Activated CD4-positive, CD25-positive, alpha-beta regulatory T cell (primary cell): ENCODE measurements around the gene TEAD1.

ENCODE experiments used
- DNase-seq, 4 experiments: peaks; one replicate each; lab custom pipeline; 2025; lab: John Stamatoyannopoulos, UW

The TEAD1 gene

DNA sequence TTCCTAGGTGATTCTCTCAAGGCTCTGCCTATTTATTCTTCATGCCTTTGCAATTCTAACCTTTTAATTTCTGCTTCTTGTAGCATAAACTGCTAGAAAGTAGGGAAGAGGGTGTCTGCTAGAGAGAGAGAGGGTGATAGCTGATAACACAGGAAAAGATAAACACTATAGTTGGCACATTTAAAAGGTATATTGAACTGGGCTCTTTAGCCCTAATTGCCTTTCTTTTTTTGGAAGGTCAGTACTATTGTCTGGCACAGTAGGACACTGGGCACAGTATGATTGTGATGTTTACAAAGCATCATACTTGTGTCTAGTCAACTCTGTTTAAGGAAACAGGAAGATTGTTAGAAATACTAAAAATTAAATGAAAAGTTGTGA is 33.3 kb downstream of the TEAD1 start:
- no peak for DNase-seq

DNA sequence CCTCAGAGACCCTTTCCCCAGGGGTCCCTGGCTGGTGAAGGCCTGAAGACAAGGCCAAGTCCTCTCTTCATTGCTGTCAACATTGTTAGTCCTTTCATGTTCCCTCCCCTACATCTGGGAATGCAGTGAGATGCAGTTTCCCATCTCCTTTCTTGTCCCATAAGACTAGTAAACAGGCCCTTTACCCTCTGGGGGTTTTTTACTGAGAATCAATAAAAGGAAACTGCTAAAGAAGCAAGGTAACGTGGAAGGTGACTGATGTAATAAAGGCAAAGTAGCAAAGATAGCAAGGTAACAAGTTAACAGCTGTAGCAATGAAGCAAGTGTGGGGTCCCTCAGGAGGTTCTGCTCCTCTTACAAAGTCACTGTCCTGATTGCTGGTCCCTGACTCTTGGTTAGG is 37.3 kb downstream of the TEAD1 start:
- DNase-seq: no peak

- DNase-seq: no peak
These were observed 37.9 kb downstream of the TEAD1 start for GRCh38 chr11:12712132-12712531.

DNA sequence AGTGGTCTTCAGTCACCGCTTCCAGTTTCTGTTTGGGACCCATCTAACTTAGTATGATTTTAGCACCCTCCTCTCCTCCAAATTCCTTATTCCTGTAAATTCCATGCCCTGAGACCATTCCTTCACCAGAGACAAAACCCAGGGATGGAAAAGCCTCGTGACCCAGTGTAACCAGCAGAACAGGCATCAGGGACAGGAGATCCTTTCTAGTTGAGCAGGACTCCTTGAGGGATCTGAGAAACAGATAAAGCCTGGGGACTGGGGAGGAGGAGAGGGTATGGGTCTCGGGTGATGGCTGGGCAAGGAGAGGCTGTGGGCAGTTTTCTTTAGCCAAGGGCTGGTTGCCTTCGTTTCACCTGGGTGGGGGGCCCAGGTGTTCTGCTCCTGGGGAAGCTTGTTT is 40.9 kb downstream of the TEAD1 start:
- no peak for DNase-seq

DNA sequence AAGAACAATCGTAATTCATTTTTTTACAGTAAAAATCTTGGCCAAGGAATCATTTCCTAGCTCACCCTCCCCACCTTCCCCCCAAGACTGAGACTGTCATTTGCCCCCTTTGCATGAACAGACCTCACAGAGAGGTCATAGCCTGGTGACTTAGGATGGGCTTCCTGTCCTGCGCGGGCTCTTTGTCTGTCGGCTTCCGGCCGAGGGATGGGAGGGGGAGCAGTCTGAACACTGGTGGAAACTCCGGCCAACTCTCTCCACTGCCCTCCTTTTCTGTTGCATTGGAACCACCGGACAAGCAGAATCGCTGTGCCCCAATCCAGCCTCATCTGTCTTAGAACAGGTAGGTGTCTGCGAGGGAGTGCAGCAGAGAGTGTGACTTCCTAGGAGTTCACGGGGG is 41.7 kb downstream of the TEAD1 start:
- no peak for DNase-seq

GRCh38 chr11:12716816-12717215 is 42.6 kb downstream of the TEAD1 start:
- DNase-seq: no peak

GRCh38 chr11:12717851-12718291 is 43.6 kb downstream of the TEAD1 start:
- no peak for DNase-seq

GRCh38 chr11:12719221-12719620 is 45.0 kb downstream of the TEAD1 start:
- no peak for DNase-seq

DNA sequence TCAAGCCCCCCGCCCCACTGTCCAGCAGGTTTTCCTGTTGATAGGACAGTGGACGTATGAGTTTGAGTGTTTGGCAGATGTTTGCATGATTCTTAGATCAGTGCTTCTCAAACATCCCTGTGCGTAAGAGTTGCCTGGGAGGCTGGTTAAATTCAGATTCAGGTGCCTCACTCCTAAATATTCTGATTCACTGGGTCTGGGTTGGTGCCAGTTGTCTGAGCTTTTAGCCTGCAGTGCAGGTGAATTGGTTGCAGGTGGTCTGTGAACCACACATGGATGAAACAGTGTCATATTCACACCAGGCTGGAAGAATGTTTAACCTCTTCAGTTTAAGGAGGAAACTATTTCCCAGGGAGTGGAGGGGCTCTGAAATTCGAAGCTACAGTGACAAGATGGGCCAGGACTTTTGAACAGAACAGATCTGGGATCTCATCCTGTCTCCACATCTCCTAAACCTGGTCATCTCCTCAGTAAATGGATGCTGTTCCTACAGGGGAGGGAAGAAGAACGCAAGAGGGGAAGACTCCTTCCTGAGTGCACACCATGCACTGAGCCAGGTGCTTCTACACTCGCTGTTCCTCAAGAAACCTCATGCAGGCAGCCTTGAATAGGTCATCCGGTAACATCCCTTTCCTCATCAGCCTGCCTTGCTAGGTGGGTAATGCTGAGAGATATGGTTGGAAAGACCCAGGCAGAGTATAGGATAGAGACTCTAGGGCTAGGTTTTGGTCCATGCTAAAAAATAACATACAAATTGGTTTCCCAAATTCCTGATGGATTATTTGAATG is 47.8 kb downstream of the TEAD1 start:
- no peak for DNase-seq

DNA sequence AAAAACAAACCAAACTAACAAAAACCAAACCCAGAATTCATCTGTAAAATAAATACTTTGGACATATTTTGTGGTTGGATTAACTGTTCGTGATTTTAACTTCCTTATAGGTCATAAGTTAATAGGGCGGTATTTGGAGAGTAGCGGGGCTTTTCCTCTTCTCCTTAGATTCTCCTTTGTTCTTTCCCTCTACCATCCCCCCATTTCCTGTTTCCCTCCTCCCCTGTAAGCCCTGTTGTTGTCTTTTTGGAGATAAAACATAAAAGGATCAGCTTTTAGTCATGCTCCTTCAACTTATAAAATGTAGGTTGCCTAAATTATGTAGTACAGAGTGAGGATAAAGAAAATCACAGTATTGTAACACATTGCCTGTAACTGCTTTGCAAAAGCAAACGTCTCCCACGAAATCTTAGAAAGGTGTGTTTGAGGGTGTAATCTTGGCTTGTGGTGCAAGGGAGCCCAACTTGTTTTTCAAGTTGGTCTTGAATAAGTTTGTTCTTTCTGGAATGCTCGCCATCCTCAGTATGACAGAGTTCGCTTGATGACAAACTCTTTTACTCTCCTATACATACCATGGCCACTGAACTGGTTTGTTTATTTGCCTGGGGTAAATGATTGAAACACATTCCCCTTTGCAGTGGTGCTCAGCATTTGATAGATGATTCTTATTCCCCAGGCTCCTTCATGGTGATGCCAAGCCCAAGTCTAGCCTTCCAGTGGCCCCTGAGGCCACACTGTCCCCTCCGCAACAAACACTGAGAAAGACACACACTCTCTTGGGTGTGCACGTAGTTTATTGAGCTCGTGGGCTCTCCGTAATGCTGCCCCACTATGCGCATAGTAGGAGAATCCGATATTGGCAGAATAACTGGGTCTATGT is 49.4 kb downstream of the TEAD1 start:
- DNase-seq: no peak

DNA sequence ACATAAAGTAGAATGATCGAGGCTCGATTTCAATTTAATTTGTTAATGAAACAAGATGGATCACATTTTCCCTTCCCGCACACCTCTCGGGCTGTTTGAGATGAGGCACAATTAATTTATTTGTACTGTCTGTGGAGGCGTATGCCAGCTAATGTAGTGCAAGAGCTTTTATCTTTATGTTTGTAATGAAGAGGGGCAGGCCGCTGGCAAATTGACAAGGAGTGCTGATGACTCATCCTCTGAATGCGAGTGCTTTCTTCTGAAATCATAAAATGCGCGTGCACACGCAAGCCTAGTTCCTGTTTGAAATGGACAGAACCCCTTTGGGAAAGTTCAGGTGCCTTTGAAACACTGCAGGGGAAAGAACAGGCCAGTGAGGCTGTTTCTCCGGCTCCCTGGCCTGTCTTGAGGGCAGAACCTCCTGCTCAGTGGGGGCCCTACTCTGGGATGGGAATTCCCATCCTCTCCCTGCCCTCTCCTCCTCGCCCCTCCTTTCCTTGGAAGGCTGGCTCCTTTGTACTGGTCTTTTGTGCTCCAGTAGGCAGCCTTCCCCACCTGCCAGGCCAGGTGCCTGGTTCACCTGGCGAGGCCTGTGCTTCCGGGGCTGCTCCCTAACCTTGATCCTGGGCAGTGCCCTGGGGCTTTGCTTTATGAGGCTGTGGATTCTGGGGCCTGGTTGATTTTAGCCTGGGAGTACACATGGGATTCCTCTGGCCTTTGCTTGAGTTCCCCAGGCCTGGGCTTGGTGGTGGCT is 50.3 kb downstream of the TEAD1 start:
- no peak for DNase-seq

DNA sequence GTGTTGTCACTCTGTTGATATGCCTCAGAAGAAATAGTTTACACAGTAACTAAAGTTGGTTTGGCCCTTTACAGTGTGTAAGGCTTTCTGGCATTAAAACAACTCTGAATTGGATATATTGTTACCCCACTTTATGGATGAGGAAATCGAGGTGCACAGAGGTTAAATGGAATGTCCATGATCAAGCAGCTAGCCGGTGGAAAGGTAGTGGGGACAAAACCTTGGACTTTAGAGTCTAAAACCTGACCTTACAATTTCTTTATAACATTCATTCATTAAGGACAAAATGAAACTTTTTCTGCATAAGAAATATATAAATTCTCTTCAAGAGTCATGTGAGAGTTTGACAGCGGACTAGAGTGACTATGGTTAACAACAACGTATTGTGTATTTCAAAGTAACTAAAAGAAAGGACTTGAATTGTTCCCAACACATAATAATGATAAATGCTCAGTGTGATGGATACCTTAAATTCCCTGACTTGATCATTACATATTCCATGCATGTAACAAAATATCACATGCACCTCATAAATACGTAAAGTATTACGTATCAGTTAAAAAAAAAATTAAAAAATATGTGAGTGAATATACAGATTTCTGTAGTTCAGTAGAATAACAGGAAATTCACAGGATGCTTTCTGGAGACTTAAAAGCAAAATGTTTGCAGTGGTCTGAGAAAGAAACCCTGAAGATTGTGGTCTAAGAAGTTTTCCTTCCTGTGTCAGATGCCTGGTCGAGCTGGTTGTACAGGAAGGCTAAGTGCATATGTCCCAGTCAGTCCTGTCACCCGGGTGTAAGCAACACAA is 51.0 kb downstream of the TEAD1 start:
- no peak for DNase-seq

DNA sequence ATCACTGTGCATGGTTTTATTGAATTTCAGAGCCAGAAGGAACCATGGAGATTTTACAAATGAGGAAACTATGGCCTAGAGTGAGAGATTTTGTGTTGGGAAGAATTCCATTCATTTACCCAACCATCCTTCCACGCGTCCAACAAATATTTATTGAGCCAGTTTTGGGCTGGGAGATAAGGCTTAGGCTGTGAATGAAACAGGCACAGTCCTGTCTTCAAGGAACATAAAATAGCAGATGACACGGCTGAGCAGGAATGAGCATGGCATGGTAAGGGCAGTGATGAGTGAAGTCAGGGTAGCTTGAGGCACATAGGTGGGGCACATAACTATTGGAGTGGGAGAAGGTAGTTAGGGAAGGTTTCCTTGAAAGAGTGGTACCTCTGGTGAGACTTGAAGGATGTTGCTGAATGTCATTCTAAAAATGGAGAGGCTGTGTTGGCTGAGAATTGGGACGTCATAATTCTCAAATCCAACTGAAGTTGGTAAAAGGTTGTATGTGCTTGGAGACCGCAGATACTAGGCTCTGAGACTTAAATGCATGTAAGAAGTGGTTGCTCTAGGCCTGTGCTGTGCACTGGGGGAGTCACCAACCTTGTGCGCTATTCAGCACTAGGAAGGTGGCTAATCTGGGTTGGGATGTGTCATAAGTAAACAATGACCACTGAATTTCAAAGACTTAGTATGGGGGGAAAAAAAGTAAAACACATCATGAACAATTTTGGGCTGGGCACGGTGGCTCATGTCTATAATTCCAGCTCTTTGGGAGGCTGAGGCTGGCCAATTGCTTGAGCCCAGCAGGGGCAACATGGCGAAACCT is 51.9 kb downstream of the TEAD1 start:
- DNase-seq: no peak

DNA sequence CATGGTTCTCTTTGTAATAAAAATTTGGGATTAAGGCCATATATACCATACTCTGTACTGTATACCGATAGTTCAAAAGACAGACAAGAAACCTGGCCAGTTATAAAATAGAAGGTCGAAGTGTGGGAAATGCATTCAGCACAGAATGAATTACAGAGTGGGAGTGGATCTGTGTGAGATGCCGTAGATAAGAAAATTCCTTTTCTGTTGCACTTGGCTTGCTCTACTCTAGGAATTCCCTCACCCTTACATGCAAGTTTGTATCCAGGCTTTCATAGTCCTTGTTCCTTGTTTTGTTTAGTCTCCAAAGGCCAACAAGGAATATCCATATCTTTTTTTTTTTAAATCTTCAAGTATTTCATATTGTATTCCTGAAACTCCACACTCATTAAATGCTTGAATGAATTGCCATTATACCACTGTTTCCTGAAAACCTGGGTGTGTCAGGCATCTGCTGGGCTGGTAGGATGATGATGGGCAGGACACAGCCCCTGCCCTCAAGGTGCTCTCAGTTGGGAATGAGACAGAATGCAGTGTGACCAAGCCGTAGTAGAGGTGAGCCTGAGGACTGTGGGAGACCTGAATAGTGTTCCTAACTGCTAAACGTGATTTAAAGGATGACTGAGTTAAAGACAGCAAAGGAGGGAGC is 53.5 kb downstream of the TEAD1 start:
- DNase-seq: no peak

- no peak for DNase-seq
These were observed 54.2 kb downstream of the TEAD1 start for GRCh38 chr11:12728417-12728816.

GRCh38 chr11:12729941-12730340 is 55.7 kb downstream of the TEAD1 start:
- DNase-seq: no peak

GRCh38 chr11:12731841-12732336 is 57.7 kb downstream of the TEAD1 start:
- no peak for DNase-seq

- no peak for DNase-seq
These were observed 58.9 kb downstream of the TEAD1 start for GRCh38 chr11:12733091-12733490.

DNA sequence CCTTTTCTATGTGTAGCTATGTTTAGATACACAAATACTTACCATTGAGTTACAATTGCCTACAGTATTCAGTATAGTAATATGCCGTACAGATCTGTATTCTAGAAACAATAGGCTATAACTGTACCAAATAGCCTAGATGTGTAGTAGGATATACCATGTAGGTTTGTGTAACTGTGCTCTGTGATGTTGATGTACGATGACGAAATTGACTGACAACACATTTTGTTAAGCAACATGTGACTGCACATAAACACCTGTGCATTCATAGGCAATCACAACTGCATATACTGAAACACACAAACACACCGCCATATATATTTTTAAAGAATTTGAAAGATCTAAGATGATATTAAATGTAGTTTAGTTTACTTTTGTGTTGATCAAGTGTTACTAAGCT is 60.4 kb downstream of the TEAD1 start:
- DNase-seq: no peak

GRCh38 chr11:12735262-12735661 is 61.0 kb downstream of the TEAD1 start:
- DNase-seq: no peak
